NCI-H2107 treated with DMSO at 0.1 percent for 48 hours (cell line): ENCODE measurements around the gene FJX1.

ENCODE experiments used
- DNase-seq: peaks from one replicate; lab custom pipeline; 2025; ENCODE audit not compliant: unreplicated experiment; lab: John Stamatoyannopoulos, UW

FJX1 gene, protein sequence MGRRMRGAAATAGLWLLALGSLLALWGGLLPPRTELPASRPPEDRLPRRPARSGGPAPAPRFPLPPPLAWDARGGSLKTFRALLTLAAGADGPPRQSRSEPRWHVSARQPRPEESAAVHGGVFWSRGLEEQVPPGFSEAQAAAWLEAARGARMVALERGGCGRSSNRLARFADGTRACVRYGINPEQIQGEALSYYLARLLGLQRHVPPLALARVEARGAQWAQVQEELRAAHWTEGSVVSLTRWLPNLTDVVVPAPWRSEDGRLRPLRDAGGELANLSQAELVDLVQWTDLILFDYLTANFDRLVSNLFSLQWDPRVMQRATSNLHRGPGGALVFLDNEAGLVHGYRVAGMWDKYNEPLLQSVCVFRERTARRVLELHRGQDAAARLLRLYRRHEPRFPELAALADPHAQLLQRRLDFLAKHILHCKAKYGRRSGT

GRCh38 chr11:35617687-35618496 lies at the start of gene FJX1:
FJX1 (plus strand) TSS chr11:35618460; CDS start chr11:35618637, 177 bp downstream.
- no peak for DNase-seq

GRCh38 chr11:35571696-35572095 lies 46.6 kb upstream of the FJX1 start:
- DNase-seq, result no peak

GRCh38 chr11:35579557-35580396 lies 38.5 kb upstream of the FJX1 start:
- no peak for DNase-seq

GRCh38 chr11:35580397-35580781 lies 37.9 kb upstream of the FJX1 start:
- no peak for DNase-seq

DNA sequence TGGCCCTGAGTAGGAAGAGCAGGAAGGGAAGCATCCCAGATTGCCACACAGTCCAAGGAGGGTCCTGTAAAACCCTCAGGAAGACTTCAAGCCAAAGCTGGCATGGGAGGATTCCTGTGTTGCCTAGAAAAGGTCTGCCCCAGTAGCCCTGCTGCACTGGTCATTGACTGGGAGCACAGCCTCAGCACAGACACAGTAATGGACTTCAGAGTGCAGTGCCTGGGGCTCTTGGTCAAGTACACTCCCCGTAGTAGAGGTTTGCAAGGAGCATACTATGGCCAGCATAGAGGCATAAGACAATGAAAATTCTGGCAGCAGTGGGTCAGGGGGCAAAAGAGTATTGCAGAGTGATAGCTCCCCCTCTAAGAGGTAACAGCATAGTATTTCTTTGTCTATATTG lies 36.2 kb upstream of the FJX1 start:
- no peak for DNase-seq

DNA sequence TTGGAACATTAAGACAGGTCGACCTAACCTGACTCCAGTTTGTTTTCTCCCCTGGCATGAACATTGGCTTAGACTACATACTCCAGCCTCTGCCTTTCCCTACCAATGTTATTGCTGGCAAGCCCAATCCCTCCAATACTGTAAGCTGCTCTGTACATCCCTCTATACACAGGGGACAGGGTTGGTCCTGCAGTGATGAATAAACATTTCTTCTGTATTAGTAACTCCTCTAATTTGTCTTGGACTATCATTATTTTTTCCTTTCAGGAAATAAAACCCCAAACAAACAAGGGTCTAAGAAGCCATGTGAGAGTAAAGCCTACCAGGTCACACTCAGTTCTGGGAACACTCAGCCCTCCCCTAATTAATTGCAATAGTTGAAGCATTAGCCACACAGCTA lies 35.1 kb upstream of the FJX1 start:
- DNase-seq, result no peak

DNA sequence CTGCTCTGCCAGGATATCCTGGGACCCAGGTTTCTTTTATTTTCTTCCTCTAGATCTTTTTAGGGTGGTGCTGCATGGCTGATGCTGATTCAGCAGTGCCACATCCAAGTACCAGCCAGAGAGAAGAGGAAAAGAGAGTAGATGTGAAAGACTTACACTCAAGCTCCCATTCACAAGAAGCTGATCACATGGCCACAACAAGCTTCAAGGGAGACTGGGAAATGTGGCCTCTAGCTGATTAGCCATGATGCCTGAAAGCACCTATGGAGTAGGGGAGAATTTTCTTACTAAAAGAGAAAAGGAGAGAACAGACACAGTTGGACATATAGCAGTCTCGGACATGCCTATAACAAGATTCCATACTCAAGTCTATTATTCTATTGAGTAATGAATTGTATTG lies 34.4 kb upstream of the FJX1 start:
- DNase-seq, result no peak

DNA sequence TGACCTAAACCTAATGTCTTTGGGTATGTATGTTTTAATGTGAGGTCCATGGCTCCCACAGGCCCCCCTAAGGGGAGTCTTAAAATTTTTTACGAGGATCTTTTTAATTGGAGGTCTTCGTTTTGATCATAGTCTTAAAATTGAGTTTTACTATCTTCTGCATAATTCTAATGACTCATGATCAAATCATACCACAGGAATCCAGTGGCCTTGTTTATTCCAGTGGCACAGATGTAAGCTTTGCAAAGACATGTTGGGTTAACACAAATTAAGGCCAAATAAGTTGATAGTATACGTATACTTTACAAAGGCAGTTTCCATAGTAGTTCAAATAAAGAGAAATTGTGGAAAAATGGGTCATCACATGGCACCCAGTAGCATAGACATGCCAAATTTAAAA lies 33.9 kb upstream of the FJX1 start:
- DNase-seq, result no peak

DNA sequence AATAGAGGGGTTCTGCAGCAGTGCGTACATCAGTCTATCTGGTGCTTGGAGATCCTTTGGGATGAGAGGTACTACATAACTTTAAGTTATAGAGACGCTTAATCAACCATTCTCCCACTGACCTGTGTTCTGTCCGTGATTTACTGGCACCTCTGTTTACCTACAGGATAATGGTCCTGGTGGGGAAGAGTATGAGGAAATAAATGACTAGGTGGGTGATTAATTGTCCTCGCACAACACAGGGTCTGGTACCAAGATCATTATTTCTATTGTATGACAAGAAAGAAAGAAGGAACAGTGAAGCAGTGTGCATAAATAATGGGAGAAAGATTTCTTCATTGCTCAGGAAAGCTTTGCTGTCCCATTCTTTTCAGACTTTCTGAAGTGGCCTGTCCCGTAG lies 32.8 kb upstream of the FJX1 start:
- DNase-seq, result no peak

GRCh38 chr11:35586222-35586621 lies 32.0 kb upstream of the FJX1 start:
- no peak for DNase-seq

GRCh38 chr11:35587972-35588371 lies 30.3 kb upstream of the FJX1 start:
- DNase-seq, result no peak

DNA sequence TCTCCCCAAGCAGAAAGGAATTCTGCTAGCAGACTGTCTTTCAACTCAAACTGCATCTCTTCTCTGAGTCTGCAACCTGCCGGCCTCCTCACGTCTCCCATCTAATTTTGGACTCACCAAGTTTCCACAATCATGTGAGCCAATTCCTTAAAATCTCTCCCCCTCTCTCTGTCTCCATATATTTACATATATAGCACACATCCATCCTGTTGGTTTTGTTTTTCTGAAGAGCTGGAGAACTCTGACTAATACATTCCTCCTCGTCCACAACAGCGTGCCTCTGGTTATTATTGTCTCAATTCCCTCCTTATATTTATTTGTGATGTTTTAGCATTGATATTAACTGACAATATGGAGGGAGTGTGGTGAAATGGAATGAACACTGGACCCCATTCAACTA lies 29.6 kb upstream of the FJX1 start:
- no peak for DNase-seq

DNA sequence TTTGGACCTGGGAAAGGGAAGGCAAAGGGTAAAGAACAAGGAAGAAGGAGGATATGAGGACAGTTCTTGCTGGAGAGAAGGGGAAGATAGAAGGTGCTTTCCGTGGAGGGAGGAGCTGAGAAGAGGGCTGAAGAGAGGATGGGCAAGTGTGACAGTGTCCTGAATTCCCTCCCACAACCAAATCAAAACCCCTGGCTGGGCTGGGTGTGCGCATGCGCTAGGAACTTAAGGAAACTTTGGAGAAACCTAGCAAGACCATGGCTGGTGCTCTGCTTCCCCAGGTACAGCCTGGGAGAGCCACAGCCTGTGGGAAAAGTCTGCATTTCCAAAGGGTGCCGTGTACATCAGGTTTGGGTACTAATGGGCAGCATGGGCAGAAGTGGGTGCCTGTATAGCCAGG lies 29.0 kb upstream of the FJX1 start:
- DNase-seq, result no peak

- DNase-seq, result no peak
Measured at GRCh38 chr11:35590412-35590811, 27.8 kb upstream of the FJX1 start.

- DNase-seq, result peak; percentile 12
Measured at GRCh38 chr11:35593143-35593542, 25.1 kb upstream of the FJX1 start.

GRCh38 chr11:35594680-35595079 lies 23.6 kb upstream of the FJX1 start:
- DNase-seq, result no peak

DNA sequence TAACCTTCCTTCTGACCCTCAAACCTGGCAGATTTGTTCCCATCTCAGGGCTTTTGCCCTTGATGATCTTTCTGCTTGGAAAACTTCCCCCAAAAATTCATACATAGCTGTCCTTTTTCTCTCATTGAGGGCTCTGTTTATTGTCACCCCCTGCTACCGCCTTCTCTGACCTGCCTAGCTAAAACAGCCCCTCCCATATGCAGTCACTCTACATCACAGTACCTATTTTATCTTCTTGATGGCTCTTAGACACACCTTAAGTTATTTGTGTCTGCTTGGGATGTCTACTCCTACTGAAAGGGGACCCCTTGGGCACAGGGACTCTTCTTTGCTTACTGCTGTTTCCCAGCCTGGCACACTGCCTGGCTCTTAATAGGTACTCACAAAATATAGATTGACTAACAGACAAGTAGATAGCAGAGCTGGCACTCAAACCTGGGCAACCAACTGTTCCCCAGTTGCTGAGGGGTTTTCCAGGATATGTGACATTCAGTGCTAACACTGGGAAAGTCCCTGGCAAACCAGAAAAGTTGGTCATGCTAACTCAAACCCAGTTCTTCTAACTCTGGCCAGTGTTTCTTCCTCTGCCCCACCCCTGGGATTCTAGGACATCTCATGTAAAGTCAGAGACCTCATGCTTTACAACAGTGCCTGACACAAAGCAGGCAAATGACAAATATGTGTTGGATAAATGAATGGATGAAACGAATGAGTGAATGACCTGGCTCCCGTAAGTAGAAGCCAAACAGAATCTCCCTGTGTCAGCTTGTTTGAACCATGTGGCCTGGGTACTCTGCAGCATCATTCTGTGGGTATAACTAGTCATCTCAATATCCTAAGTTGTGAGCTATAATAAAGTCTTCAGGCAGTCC lies 19.8 kb upstream of the FJX1 start:
- DNase-seq, result no peak

DNA sequence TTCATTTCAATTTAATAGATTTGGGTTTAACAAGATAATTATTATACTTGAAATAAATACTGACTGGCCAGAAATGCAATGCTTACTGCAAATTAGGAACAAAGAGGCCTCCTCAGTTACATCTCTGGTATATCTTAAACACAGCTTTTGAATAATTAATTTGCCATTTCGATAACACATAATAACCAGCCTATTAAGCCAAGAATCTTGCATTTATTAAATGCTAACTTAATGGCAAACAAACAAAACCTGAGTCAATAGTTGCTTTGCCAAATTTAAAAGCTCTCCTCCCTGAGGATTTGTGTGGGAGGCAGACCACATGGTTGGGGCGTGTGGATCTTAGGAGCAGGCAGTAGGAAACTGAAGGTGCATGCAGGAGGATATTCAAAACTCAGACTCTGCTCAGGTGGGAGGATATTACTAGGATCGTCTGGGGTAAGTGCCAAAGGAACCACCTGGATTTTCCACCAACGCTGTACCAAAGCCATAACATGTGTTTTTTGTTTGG lies 17.9 kb upstream of the FJX1 start:
- DNase-seq, result no peak

- no peak for DNase-seq
Measured at GRCh38 chr11:35602160-35602793, 16.0 kb upstream of the FJX1 start.

- DNase-seq, result no peak
Measured at GRCh38 chr11:35602979-35603378, 15.3 kb upstream of the FJX1 start.
